Stimulated activated naive B cell treated with anti-CD40 and anti-IgM and Interleukin-4, amounts not matched to agents 10 μg/mL and 1 μg/mL and 100 μg/mL, for 72 hours (primary cell): Measurements from ENCODE around the gene CEP43.

Experiments
- ATAC-seq, 2 donors: fragments of 150-1000 bp; cut with Tn5 transposase; replicated peaks; 2 replicates each; pipeline ENCODE4 v1.10.0; 2021; ENCODE audit warnings: moderate library complexity in 1 of 2
- DNase-seq: peaks from one replicate; pipeline ENCODE4 v3.0.0; 2021
- H3K27ac Mint-ChIP-seq: one replicate; pipeline ENCODE4 v1.8.0; 2022; ENCODE audit warnings: mild to moderate bottlenecking, mixed read lengths
- H3K27me3 Mint-ChIP-seq, 2 donors: one replicate each; pipeline ENCODE4 v1.8.0; 2022; ENCODE audit warnings: mixed read lengths in 2 of 2
- H3K36me3 Mint-ChIP-seq, 2 donors: one replicate each; pipeline ENCODE4 v1.8.0; 2022; ENCODE audit warnings: mixed read lengths in 2 of 2, mild to moderate bottlenecking in 1 of 2
- H3K4me1 Mint-ChIP-seq, 2 donors: one replicate each; pipeline ENCODE4 v1.8.0; 2022; ENCODE audit warnings: mixed read lengths in 2 of 2, mild to moderate bottlenecking in 1 of 2
- H3K4me3 Mint-ChIP-seq, 2 donors: one replicate each; pipeline ENCODE4 v1.8.0; 2022; ENCODE audit warnings: mild to moderate bottlenecking in 2 of 2, mixed read lengths in 2 of 2, moderate library complexity in 1 of 2
- H3K9me3 Mint-ChIP-seq, 2 donors: one replicate each; pipeline ENCODE4 v1.8.0; 2022; ENCODE audit warnings: mixed read lengths in 2 of 2, mild to moderate bottlenecking in 1 of 2

CEP43 gene

GRCh38 chr6:167013946-167014345 lies 14.7 kb downstream of the CEP43 start:
- ATAC-seq (no peak), DNase-seq (no peak)
- Mint-ChIP-seq H3K27ac (no peak overlapping the region), H3K4me1 (no peaks in the 10 kb centered on the region), H3K4me3 (no peak overlapping the region), H3K36me3 (peaks cover 24 to 39% of the 10 kb centered on the region in 2 donors), H3K27me3 (no peaks in the 10 kb centered on the region), H3K9me3 (no peaks in the 10 kb centered on the region)

- Mint-ChIP-seq H3K4me3 (no peak overlapping the region), H3K9me3 (no peaks in the 10 kb centered on the region), H3K27me3 (no peaks in the 10 kb centered on the region), H3K27ac (no peak overlapping the region), H3K4me1 (no peaks in the 10 kb centered on the region), H3K36me3 (peaks cover 17 to 32% of the 10 kb centered on the region in 2 donors)
- no peak for DNase-seq
- ATAC-seq = no peak
These were observed 16.1 kb downstream of the CEP43 start for GRCh38 chr6:167015302-167015701.

DNA sequence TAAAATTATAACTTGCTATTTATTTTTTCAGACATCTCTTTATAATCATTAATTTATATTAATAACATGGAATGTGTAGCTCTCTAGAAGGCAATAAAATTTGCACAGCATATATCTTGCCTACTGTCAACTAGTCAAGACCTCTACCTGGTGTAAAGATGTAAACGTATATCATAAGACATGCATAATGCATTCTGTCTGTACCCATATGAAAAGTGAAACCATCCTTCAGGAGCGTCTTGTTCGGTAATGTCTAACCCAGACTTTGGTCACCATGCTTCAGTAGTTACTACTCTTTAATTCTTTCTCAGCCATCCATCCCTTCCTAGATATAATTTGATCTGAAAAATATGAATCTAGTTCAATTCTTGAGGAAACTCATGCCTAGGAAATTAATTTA lies 21.0 kb downstream of the CEP43 start:
- H3K27me3 Mint-ChIP-seq = no peaks in the 10 kb centered on the region
- no peaks in the 10 kb centered on the region for H3K4me1 Mint-ChIP-seq
- peaks cover 2 to 7% of the 10 kb centered on the region in 2 donors for H3K36me3 Mint-ChIP-seq
- no peaks in the 10 kb centered on the region for H3K9me3 Mint-ChIP-seq
- DNase-seq (no peak), ATAC-seq (peak in 1 of 2 donors; percentile 63)
- peak overlapping the region in 1 of 2 donors; percentile 45 for H3K4me3 Mint-ChIP-seq
- no peak overlapping the region for H3K27ac Mint-ChIP-seq

GRCh38 chr6:167027308-167027707 lies 28.1 kb downstream of the CEP43 start:
- no peaks in the 10 kb centered on the region for H3K27me3 Mint-ChIP-seq
- no peak overlapping the region for H3K4me3 Mint-ChIP-seq
- peaks cover 38 to 47% of the 10 kb centered on the region in 2 donors for H3K36me3 Mint-ChIP-seq
- no peak for DNase-seq
- ATAC-seq = no peak
- no peaks in the 10 kb centered on the region for H3K9me3 Mint-ChIP-seq
- peaks cover 17 to 22% of the 10 kb centered on the region in 2 donors for H3K4me1 Mint-ChIP-seq
- no peak overlapping the region for H3K27ac Mint-ChIP-seq

DNA sequence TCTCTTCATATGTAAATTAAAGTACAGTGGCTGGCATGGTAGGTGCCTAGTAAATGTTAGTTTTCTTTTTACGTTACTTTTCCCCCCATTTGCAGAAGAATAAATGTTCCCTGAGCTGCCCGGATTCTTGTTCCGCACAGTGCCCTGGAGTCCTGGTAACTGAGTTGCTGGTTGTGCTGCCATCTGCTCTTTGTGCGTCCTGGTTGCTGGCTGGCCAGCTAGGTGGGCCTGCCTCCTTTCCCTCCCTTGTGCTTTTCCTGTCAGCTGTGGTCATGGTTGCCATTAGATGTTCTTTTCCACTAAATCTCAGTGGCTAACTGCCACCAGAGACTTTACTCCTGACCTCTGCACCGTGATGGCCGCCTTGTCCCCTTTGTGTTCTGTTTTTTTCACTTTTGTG lies 28.6 kb downstream of the CEP43 start:
- peak overlapping the region; percentile 43 for H3K27ac Mint-ChIP-seq
- no peak overlapping the region for H3K4me3 Mint-ChIP-seq
- no peaks in the 10 kb centered on the region for H3K27me3 Mint-ChIP-seq
- H3K9me3 Mint-ChIP-seq = no peaks in the 10 kb centered on the region
- DNase-seq (no peak), ATAC-seq (no peak)
- peaks cover 38 to 47% of the 10 kb centered on the region in 2 donors for H3K36me3 Mint-ChIP-seq
- H3K4me1 Mint-ChIP-seq = peaks cover 17 to 22% of the 10 kb centered on the region in 2 donors

GRCh38 chr6:167030222-167031072 lies 31.2 kb downstream of the CEP43 start:
- ATAC-seq (no peak), DNase-seq (no peak)
- Mint-ChIP-seq H3K36me3 (peaks cover 49 to 62% of the 10 kb centered on the region in 2 donors), H3K27ac (peak overlapping the region; percentile 37), H3K27me3 (no peaks in the 10 kb centered on the region), H3K4me3 (no peak overlapping the region), H3K4me1 (peaks cover 17 to 22% of the 10 kb centered on the region in 2 donors), H3K9me3 (no peaks in the 10 kb centered on the region)

DNA sequence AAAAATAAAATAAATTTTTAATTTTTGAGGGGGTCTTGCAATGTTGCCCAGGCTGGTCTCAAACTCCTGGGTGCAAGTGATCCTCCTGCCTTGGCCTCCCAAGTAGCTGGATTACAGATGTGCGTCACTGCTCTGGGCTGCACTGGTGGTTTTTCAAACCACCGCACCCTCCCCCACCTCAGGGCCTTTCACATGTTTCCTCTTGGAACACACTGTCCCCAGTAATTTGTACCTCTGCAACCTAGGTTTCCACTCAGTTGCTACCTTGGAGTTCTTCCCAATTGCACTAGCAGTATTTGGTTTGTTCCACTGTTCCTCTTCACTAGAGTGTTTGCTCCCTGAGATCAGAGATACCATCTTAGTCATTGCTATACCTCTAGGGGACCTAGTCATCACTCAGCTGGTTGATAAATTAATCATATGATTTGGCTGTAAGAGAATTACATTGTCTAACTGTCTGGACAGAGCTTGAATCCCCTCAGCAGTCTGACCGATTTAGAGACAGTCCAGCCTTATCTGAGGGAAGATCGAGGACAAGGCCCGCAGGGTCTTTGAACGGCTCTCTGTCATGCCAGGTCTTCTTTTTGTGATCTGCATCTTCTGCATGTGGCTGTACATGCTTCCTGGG lies 32.0 kb downstream of the CEP43 start:
- no peak overlapping the region for H3K27ac Mint-ChIP-seq

DNA sequence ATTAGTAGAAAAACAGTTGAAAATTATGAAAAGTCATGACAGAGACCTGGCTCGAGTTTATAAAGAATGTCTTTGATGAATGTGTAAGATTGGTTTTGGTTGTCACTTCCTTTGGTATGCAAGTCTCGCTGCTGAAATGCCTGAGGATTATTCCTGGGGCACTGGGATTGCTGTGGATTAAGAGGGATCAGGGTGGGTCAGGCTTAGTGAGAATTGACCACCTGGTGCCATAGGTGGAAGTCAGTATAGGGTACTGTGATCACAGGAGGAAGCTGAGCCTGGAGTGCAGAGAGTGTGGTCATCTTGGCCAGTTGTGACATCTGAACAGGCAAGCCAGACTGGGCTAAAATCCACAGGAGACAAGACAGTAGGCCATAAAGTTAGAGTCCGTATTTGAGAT lies 34.9 kb downstream of the CEP43 start:
- no peak overlapping the region for H3K27ac Mint-ChIP-seq
- H3K36me3 Mint-ChIP-seq = peaks cover 42 to 61% of the 10 kb centered on the region in 2 donors
- H3K4me1 Mint-ChIP-seq = peaks cover 17 to 22% of the 10 kb centered on the region in 2 donors
- no peaks in the 10 kb centered on the region for H3K9me3 Mint-ChIP-seq
- ATAC-seq (no peak), DNase-seq (no peak)
- no peak overlapping the region for H3K4me3 Mint-ChIP-seq
- no peaks in the 10 kb centered on the region for H3K27me3 Mint-ChIP-seq

More for the DNA sequence above, 32.0 kb downstream of the CEP43 start:
- no peaks in the 10 kb centered on the region for H3K9me3 Mint-ChIP-seq
- no peaks in the 10 kb centered on the region for H3K27me3 Mint-ChIP-seq
- no peak overlapping the region for H3K4me3 Mint-ChIP-seq
- peaks cover 17 to 22% of the 10 kb centered on the region in 2 donors for H3K4me1 Mint-ChIP-seq
- H3K36me3 Mint-ChIP-seq = peaks cover 53 to 65% of the 10 kb centered on the region in 2 donors
- DNase-seq (no peak), ATAC-seq (peak; percentile 25 to 46)

DNA sequence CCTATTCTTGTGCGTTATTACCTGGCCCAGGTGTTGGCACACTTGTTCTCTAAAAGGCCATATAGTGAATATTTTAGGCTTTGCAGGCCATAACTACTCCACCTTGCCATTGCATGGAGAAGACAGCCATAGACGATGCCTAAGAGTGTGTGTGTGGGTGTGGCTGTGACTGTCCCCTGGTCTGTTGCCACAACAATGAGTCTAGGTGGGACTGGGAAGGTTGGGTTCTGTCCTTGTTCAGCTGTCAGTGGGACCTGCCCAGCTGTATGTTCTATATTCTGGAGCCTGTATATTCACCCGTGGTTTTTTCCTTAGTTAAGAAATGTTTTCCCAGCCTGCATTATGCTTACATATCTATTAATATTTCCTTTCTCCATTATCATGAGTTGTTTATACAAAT lies 38.6 kb downstream of the CEP43 start:
- no peak for DNase-seq
- ATAC-seq = no peak
- Mint-ChIP-seq H3K4me1 (peaks cover 9 to 18% of the 10 kb centered on the region in 2 donors), H3K36me3 (peaks cover 29 to 53% of the 10 kb centered on the region in 2 donors), H3K9me3 (no peaks in the 10 kb centered on the region), H3K4me3 (no peak overlapping the region), H3K27me3 (no peaks in the 10 kb centered on the region), H3K27ac (no peak overlapping the region)

- peaks cover 29 to 71% of the 10 kb centered on the region in 2 donors for H3K4me1 Mint-ChIP-seq
- H3K4me3 Mint-ChIP-seq = no peak overlapping the region
- no peaks in the 10 kb centered on the region for H3K9me3 Mint-ChIP-seq
These were observed 45.5 kb downstream of the CEP43 start for GRCh38 chr6:167044696-167045095.

GRCh38 chr6:167045828-167046580 lies 46.8 kb downstream of the CEP43 start:
- H3K4me3 Mint-ChIP-seq = peak overlapping the region in 1 of 2 donors; percentile 21
- no peak for ATAC-seq
- no peak for DNase-seq
- no peaks in the 10 kb centered on the region for H3K27me3 Mint-ChIP-seq
- H3K4me1 Mint-ChIP-seq = peaks cover 36 to 83% of the 10 kb centered on the region in 2 donors
- H3K9me3 Mint-ChIP-seq = no peaks in the 10 kb centered on the region
- H3K36me3 Mint-ChIP-seq = peaks cover 8 to 22% of the 10 kb centered on the region in 2 donors
- H3K27ac Mint-ChIP-seq = no peak overlapping the region

More at GRCh38 chr6:167044696-167045095, 45.5 kb downstream of the CEP43 start:
- DNase-seq (no peak), ATAC-seq (no peak)
- Mint-ChIP-seq H3K36me3 (peaks cover 9 to 19% of the 10 kb centered on the region in 2 donors), H3K27ac (peak overlapping the region; percentile 37), H3K27me3 (no peaks in the 10 kb centered on the region)

DNA sequence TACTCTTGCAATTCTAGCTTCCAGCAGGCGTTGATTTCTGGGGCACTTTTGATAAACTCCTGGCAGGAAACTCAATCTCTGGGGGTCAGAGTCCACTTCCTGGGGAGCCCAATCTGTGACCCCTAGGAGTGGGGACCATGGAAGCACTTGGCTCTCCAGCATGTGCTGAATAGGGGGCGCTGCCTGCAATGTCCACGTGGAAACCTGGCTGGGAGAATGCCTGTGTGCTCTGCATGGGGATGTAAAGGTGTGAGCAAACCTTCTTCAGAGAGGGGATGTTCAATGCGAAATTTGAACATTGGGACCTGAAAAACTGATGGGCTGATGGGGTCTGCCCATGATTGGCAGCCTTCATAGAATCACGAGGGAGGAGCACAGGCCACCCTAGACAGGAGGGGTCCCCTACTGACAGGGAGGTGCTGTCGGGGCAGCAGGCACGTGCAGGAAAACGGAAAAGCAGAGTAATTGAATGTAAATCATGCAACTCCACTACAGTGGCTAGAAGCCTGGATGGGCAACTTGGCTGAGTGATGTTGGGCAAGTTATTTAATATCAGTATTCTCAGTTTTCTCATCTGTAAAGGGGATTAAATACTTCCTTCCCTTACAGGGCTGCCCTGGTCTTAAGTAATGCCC lies 47.8 kb downstream of the CEP43 start:
- no peaks in the 10 kb centered on the region for H3K27me3 Mint-ChIP-seq
- DNase-seq (no peak), ATAC-seq (peak; percentile 28 to 31)
- peaks cover 32 to 76% of the 10 kb centered on the region in 2 donors for H3K4me1 Mint-ChIP-seq
- H3K36me3 Mint-ChIP-seq = peaks cover 8 to 18% of the 10 kb centered on the region in 2 donors
- H3K27ac Mint-ChIP-seq = peak overlapping the region; percentile 87
- H3K9me3 Mint-ChIP-seq = no peaks in the 10 kb centered on the region
- peak overlapping the region; percentile 63 to 72 for H3K4me3 Mint-ChIP-seq

GRCh38 chr6:167047554-167047953 lies 48.4 kb downstream of the CEP43 start:
- Mint-ChIP-seq H3K4me1 (peaks cover 30 to 71% of the 10 kb centered on the region in 2 donors), H3K36me3 (peaks cover 5 to 14% of the 10 kb centered on the region in 2 donors), H3K9me3 (no peaks in the 10 kb centered on the region), H3K27ac (peak overlapping the region; percentile 87), H3K4me3 (peak overlapping the region; percentile 63 to 67), H3K27me3 (no peaks in the 10 kb centered on the region)
- DNase-seq (peak; percentile 72), ATAC-seq (peak; percentile 94 to 96)
